Umbilical cord (tissue), 2 donors: Measurements from ENCODE around the gene SRGAP1. TPM values are rescaled to one million over a fixed set of nuclear protein-coding genes. Genes with fewer than 3 reads are reported as not detected.

Source experiments
- DNase-seq: peaks from one replicate; pipeline ENCODE4 v3.0.0-alpha.2; 2015; ENCODE audit warnings: low spot score
- total RNA-seq: library from RNA; depleted of rRNA; stranded (reverse); fragments of >200 nt; gene quantifications from one replicate; pipeline ENCODE4 v1.2.3, GENCODE V29; 2014; ENCODE audit warnings: low replicate concordance; ENCODE audit not compliant: insufficient read depth

The SRGAP1 gene
- 6.7 TPM for total RNA-seq

DNA sequence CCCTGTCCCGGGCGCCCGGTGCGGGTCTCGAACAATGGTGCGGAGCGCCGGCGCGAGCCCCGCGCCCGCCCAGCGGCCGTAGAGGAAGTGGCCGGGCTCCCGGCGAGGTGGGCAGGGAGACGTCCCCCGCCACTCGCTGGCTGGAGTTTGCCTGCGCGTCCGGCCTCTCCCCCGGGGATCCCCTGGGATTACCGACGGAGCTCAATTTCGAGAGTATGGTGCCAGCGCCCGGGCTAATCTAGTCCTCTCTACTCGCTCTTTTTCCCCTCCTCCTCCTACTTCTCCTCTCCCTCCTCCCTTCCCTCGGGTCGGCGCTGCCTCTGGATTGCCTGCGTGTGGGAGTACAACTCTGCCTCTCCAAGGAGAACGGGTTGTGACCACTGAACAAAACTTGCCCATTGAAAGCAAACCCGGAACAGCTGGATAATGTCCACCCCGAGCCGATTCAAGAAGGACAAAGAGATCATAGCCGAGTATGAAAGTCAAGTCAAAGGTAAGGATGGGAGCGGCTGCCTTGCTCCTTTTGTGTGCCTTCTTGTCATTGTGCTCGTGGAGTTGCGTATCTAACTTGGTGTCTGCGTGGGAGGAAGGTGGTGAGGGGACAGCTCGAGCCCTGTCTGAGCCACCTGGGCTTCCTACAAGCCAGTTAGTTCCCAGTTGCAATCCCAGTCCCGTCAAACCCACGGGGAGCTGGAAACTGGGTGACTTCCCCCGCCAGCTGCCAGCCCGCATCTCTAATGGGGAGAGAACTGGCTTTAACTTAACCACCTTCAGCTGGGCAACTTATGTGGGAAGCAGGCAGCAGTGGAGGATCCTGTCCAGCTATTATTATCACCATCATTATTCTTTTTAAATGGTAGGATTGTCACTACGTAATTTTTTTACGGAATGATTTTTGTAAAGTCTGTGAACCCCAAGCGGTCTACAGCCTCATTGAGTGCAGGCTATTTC is at the start of gene SRGAP1:
TSS of gene SRGAP1 (plus strand) at position 310 of the 951 bp plus-strand sequence. CDS start at position 427, 117 bp downstream.
- DNase-seq, result peak; percentile 83

DNA sequence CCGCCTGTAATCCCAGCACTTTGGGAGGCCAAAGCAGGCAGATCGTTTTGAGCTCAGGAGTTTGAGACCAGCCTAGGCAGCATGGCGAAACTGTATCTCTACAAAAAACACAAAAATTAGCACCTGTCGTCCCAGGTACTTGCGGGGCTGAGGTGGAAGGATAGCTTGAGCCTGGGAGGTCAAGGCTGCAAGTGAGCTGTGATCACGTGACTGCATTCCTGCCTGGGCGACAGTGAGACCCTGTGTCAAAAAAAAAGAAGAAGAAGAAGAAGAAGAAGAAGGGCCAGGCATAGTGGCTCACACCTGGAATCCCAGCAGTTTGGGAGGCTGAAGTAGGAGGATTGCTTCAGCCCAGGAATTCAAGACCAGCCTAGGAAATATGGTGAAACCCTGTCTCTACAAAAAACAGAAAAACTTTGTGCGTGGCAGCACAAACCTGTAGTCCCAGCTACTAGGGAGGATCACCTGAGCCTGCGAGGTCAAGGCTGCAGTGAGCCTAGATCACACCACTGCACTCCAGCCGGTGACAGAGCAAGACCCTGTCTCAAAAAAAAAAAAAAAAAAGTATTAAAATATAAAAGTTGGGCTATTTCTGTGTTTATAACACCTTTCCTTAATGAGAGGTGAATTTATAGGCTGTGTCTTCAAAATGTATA is 49.3 kb upstream of the SRGAP1 start:
- DNase-seq, result no peak

DNA sequence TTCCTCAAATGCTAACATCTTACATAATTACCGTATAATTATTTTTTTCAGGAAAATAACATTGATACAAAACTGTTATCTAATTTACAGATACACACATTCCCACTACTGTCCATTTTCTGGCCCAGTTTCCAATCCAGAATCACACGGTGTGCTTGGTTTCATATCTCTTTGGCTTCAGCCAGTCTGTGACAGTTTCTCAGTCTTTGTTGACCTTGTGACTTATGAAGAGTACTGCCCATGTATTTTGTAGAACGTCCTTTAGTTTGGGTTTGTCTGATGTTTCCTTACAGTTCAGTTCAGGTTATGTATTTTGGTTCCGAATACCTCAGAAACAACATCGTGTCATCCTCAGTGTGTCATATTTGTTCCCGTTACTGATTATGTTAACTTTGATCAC is 48.6 kb upstream of the SRGAP1 start:
- DNase-seq, result no peak

DNA sequence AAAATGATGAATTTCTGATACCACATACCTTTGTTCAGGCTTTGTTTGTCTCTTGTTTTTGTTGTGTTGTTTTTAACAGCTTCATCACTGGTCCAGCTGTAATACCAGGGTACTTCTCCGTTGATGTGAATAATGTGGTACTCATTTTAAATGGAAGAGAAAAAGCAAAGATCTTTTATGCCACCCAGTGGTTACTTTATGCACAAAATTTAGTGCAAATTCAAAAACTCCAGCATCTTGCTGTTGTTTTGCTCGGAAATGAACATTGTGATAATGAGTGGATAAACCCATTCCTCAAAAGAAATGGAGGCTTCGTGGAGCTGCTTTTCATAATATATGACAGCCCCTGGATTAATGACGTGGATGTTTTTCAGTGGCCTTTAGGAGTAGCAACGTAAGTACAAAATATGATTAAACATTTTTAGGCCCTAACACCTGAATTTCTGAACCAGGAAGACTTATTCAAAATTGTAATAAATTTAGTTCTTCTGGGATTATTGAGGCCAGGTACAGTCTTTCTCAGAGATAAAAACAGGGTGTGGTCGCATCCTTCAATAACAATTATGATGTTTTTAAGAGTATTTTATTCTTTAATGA is 42.4 kb upstream of the SRGAP1 start:
- DNase-seq, result peak; percentile 40

DNA sequence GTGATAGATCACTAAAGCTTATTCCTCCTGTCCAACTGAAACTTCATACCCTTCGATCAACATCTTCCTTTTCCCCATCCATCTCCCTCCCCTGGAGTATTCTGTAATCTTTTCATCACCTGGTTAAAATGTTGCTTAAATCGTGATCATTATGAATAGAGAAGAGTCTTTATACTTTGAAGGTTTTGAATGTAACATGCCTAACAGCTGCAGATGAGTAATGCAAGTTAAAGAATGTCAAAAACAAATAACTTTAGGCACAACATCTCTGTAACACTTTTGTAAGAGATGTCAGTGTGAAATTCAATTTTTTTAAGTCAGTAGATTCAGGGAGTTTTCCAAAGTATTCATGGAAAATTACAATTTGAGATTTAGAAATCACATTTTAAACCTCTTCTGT is 39.8 kb upstream of the SRGAP1 start:
- DNase-seq, result no peak

DNA sequence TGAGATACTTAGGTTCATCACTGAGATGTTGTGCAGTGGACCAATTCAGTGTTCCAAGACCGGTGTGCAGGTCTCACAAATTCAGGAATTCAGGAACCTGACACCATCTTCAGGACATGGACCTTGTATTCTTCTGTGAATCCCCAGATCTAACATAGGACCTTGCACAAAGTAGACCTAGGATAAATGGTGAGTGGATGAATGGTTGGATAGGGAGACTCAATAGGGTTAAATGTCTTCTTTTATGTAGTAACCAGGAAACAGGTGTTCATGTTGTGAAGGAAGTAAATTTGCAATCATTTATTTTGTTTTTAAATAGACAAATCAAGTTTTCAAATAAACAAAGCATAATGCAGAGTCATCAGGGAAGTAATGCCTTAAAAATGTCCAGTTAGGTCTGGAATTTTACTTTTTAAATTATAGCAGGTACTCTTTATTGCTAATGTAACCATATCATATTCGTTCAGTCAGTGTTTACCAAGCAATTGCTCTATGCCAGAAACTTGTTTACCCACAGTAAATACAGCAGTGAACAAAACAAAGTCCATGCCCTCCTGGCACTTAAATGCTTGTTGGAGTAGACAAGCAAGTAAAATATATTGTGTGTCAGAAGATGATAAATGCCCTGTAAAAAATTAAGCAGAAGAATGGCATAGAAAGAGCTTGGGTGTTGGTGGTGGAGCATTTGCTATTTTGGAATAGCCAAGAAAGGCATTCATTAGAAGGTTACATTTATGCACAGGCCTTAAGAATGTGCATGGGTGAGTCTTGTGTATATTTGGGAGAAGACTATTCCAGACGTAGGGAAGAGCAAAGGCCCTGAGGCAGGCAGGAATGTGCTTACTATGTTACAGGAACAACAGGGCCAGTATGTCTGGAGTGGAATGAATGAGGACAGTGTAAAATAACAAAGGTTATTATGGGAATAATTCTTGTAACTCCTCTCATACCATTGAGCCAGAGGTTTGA is 38.5 kb upstream of the SRGAP1 start:
- DNase-seq, result no peak

DNA sequence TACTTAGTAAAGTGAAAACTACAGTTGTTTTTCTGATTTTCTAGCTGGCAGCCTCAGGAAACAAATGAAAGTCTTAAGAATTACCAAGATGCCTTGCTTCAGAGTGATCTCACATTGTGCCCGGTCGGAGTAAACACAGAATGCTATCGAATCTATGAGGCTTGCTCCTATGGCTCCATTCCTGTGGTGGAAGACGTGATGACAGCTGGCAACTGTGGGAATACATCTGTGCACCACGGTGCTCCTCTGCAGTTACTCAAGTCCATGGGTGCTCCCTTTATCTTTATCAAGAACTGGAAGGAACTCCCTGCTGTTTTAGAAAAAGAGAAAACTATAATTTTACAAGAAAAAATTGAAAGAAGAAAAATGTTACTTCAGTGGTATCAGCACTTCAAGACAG is 35.9 kb upstream of the SRGAP1 start:
- no peak for DNase-seq

DNA sequence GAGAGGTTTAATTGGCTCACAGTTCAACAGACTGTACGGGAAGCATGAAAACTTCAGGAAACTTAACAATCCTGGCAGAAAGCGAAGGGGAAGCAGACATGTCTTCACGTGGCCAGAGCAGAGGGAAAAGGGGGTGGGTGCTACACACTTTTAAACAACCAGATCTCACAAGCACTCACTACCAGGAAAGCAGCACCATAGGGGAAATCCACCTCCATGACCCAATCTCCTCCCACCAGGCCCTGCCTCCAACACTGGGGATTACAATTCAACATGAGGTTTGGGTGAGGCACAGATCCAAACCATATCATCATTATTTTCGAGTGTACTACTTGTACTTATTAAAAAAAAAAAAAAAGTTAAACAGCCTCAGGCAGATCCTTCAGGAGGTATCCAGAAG is 34.9 kb upstream of the SRGAP1 start:
- DNase-seq, result no peak

DNA sequence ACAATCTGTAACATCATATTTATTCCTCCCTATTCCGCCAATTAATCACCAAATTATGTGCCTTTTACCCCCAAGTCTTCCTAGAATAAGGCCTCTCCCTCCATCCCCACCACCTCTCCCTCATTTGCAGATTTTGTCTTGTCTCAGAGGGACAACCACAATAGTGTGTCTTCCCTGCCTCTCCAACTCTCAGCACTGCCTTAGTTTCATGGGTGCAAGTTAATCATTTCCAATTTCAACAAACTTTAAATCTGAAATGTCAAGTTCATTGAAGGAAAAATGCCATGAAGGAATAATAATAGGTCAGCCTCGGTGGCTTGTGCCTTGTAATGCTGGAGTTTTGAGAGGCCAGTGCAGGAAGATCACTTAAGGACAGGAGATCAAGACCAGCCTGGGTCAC is 33.2 kb upstream of the SRGAP1 start:
- no peak for DNase-seq

DNA sequence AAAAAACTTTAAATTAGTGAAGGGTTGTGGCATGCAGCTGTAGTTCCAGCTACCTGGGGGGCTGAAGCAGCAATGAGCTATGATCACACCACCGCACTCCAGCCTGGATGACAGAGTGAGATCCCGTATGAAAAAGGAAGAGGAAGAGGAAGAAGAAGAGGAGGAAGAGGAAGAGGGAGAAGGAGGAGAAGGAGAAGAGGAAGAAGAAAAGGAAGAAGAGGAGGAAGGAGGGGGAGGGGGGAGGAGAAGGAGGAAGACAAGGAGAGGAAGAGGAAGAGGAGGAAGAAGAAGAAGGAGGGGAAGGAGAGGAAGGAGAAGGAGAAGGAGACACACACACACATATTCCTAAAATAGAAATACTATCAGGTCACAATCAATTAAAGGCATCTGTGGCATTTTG is 32.7 kb upstream of the SRGAP1 start:
- DNase-seq, result no peak

DNA sequence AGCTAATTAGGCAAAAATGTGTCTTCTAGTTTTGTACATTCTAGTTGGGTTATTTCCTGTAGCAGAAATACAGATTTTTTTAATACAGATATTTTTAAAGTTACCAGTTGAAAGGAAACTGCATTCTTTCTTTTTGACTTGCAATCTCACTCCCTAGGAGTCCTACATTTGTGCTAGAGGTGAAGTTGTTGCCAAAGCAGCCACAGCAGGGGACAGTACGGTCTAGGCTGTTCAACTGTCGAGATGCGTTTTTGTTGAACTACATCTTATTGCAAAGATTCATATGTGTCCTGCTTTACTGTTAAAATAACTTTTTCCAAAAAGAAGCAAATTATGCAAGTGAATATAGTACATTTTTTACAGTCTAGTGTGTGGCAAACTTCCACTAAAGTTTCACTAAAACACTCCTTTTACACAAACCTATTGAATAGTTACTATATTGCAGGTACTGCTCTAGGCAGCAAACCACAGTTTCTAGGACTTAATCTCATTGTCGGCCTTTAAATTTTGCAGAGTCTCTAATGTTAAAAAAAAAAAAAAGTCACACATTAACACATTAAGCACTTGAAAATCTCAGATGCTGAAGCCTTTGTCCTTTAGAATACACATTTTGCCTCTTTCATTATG is 30.2 kb upstream of the SRGAP1 start:
- no peak for DNase-seq

DNA sequence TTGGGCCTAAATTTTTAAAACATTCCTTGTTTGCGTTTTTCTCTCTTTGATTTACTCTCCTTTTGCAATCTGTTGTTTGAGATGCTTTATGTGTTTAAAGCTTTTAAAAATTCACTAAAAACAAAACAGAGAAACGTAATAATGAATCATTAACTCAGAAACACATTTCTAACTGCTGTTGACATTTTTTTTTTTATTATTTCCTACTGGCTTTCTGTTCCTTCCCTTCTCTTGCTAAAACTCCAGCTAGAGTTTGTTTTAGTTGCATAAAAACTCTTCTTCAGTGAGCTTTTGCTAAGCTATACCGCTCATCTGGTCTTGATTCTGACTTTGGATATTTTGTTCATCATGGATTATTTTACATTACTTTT is 29.0 kb upstream of the SRGAP1 start:
- no peak for DNase-seq

DNA sequence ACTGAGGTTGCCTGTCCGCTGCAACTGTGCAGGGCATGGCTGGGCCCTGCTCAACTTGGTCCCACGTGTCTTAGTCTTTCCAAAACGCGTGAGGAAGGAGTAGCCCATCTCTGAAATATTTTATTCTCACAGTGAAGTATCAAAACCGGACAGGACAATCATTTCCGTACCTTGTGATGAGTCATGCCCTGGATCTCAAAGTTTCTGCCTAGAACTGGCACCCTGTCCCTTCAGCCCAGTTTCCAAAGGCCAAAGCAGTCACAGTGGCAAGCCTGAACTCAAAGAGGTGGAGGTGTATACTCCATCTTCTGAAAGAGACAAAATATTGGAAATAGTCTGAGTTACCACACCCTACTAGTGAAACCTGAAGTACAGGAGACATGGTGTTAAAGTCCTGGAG is 28.5 kb upstream of the SRGAP1 start:
- DNase-seq, result no peak

DNA sequence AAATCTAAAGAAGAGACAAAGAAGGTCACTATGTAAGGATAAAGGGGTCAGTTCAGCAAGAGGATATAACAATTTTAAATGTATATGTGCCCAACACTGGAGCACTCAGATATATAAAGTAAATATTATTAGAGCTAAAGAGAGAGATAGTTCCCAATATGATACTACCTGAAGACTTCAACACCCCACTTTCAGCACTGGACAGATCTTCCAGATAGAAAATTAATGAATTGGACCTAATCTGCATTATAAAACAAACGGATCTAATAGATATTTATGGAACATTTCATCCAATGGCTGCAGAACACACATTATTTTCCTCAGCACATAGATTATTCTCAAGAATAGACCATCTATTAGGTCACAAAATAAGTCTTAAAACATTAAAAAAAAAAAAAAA is 24.1 kb upstream of the SRGAP1 start:
- no peak for DNase-seq

DNA sequence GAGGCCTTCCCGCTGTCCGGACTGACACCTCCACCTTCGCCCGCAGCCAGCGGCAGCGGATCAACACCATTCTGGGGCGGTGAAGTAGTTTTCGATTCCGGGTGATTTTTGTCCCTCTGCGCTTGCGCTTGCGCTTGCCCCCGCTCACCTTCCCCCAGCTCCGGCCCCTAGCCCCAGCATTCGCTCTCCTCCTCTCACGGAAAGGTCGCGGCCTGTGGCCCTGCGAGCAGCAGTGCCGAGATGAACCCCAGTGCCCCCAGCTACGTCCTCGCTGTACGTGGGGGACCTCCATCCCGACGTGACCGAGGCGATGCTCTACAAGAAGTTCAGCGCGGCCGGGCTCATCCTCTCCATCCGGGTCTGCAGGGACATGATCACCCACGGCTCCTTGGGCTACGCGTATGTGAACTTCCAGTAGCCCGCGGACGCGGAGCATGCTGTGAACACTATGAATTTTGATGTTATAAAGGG is 22.7 kb upstream of the SRGAP1 start:
- DNase-seq, result peak; percentile 26

DNA sequence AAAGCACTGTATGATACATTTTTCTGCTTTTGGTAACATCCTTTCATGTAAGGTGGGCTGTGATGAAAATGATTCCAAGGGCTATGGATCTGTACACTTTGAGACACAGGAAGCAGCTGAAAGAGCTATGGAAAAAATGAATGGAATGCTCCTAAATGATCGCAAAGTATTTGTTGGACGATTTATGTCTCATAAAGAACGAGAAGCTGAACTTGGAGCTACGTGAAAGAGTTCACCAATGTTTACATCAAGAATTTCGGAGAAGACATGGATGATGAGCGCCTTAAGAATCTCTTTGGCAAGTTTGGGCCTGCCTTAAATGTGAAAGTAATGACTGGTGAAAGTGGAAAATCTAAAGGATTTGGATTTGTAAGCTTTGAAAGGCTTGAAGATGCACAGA is 22.1 kb upstream of the SRGAP1 start:
- DNase-seq, result peak; percentile 36

DNA sequence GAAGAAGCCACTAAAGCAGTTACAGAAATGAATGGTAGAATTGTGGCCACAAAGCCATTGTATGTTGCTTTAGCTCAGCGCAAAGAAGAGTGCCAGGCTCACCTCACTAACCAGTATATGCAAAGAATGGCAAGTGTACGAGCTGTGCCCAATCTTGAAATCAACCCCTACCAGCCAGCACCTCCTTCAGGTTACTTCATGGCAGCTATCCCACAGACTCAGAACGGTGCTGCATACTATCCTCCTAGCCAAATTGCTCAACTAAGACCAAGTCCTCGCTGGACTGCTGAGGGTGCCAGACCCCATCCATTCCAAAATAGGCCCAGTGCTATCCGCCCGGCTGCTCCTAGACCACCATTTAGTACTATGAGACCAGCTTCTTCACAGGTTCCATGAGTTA is 21.5 kb upstream of the SRGAP1 start:
- DNase-seq, result no peak

DNA sequence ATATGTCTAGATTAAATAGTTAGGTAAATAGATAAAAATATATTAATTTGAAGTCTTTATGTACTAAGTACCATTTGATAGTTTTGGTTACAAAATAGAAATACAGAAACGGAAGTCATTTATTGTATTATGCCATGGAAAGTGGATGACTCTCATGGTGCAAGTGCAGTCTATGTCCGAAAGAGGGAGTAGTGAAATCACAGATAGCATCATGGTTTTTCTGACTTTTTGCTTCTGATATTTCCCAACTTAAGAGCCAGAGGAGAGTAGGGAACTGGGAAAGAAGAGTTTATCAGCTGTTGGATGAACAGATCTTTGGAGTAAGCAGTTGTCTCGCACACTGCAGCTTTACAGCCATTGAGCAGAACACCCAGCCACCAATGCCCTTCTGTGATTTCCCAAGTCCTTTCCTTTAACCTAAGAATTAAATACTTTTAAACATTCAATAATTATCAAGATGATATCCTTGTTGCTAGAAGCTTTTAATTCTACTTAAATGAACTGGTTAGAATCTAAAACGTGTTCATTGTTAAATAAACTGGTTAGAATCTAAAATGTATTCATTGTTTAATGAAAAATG is 18.4 kb upstream of the SRGAP1 start:
- peak; percentile 69 for DNase-seq

DNA sequence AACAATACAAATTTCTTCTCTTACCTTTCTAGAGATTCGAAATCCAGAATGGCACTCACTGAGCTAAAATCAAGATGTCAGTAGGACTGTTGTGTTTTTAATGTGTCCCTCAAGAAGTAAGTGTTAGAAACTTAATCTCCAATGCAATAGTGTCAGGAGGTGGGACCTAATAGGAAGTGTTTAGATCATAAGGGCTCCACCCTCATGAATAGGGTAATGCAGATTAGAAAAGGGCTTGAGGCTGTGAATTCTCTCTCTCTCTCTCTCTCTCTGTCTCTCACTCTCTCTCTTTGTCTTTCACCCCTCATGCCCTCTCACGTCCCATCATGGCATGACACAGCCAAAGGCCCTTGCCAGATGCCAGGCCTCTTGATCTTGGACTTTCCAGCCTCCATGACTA is 15.6 kb upstream of the SRGAP1 start:
- DNase-seq, result no peak

DNA sequence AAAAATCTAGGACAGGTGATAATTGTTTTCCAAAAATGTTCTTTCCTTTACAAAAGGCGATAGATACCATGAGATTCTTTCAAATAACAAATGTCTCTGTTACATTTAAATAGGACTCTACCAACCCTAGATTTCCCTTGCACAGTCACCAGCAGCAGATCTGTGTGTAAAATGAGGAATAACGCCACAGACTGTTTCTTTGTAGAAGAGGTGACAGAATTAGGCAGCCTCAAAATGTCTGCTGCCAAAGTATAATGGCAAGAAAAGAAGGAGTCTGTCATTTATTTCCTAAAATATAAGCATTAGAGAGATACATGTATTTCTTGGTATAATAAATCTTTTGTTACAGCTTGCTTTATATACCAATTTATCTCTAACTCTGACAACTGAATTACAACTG is 8.5 kb upstream of the SRGAP1 start:
- no peak for DNase-seq
